Right ventricle myocardium inferior (tissue), 1 donor: ENCODE measurements around the gene FARS2. TPM values are rescaled to one million over a fixed set of nuclear protein-coding genes. Genes with fewer than 3 reads are reported as not detected.
"Not testable (repeated sequence)": the region's sequence is repeated elsewhere in the genome, so short reads cannot be mapped to it uniquely, and the experiment has no call there.

ENCODE experiments used
- ATAC-seq: fragments of 200-7000 bp; cut with Tn5 transposase; one replicate; pipeline ENCODE4 v1.9.1; 2020; ENCODE audit warnings: mild to moderate bottlenecking, moderate library complexity
- DNase-seq: peaks from one replicate; pipeline ENCODE4 v3.0.0; 2021; ENCODE audit errors: missing footprints
- intact Hi-C: fragments of 100-400 bp; cut with DNase I; formaldehyde crosslinking; loops from one replicate; pipeline ENCODE4 v1.11.0; 2022
- total RNA-seq: library from RNA; stranded (reverse); fragmentation: NEBNext Ultra II Directional; extraction: Animal tissue kit (Norgen Biotek cat#: 25700); gene quantifications from one replicate; pipeline ENCODE4 v1.2.1, GENCODE V29; 2021
- donor health status: DM: no; HTN: yes; CAD: no; lungs with severe emphysema.

FARS2 gene
- total RNA-seq, 1 donor from 2014 or later: 20.5 TPM

- DNase-seq (no peak), ATAC-seq (no peak)
- intact Hi-C loops: no loop called here
Observed at GRCh38 chr6:5697508-5697907, 436.2 kb downstream of the FARS2 start.

DNA sequence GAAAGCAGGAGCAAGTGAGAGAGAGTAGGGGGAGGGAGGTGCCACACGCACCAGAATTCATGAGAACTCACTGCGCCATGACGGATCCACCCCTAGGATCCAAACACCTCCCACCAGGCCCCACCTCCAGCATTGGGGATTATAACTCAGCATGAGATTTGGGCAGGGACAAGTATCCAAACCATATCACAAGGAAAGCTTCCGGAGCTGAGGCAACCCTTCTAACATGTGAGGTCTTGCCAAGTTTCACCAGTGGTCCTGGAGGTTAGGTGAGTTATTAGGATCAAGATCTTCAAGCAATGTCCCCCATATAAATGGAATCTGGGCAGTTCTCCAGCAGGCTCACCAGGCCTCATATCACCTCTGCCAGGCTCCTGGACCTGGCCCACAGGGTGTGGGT, 437.0 kb downstream of the FARS2 start:
- no peak for ATAC-seq
- intact Hi-C loops: no loop called here
- no peak for DNase-seq

DNA sequence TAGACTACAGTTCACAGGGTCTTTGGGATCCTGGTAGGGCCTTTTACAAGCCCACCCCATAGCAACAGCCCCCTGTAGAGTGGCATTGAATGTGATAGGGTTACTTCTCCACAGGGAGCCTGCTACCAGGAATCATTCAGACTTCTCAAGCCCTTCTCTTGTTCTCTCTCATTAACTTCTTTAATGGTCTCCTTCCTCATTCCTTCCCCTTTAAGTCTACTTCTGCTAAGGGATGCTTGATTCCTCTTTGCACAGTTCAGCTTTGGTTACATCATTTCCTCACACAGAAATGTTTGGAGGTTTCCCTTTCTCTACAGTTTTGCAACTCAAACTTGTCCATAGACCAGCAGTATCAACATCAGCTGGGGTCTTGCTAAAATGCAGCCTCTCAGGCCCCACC, 437.8 kb downstream of the FARS2 start:
- intact Hi-C loops, DNase-seq: not testable (repeated sequence)
- ATAC-seq: peak; percentile 39

DNA sequence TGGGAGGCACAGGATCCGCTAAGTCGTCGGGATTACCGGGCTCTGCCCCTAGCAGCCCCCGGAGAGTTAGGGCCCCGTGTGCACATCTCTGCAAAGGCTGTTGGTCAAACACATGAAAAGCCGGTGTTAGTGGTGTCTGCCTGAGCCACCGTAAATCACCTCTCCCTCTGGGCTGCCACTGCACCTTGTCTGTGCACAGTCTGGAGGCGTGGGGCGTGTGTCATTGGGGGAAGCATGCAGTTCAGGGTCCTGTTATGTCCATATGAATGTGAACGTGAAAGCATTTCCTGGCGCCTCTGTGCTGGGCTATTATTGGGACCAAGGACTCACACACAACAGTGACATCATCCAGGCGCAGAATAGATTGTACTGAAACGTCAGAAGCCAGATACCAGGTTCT, 439.9 kb downstream of the FARS2 start:
- intact Hi-C loops: no loop called here
- DNase-seq (no peak), ATAC-seq (peak; percentile 63)

- DNase-seq (no peak), ATAC-seq (no peak)
- intact Hi-C loops: no loop called here
Observed at GRCh38 chr6:5704708-5705107, 443.4 kb downstream of the FARS2 start.

DNA sequence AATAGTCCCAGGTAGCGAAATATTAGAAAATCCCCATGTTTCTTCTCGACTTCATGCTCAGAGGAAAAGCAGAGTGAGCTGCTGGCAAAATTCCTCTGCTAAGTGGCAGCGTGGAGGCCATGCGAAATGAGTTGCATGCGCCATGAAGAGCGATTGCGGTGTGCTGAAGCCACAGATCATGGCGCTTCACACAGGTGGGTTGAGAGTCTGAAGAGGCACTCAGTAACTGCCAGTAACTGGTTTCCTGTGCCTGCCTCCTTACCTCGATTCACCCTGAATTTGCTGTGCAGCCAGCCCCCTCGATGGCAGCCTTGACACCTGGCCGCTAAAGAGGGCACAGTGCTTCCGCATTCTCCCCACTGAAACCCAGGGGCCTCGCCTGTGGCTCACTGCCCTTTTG, 443.9 kb downstream of the FARS2 start:
- intact Hi-C loops: no loop called here
- ATAC-seq (no peak), DNase-seq (no peak)

- no peak for DNase-seq
- no peak for ATAC-seq
- intact Hi-C loops: no loop called here
Observed at GRCh38 chr6:5706124-5707033, 445.1 kb downstream of the FARS2 start.

- ATAC-seq (no peak), DNase-seq (no peak)
- intact Hi-C loops: no loop called here
Observed at GRCh38 chr6:5707281-5708045, 446.1 kb downstream of the FARS2 start.

DNA sequence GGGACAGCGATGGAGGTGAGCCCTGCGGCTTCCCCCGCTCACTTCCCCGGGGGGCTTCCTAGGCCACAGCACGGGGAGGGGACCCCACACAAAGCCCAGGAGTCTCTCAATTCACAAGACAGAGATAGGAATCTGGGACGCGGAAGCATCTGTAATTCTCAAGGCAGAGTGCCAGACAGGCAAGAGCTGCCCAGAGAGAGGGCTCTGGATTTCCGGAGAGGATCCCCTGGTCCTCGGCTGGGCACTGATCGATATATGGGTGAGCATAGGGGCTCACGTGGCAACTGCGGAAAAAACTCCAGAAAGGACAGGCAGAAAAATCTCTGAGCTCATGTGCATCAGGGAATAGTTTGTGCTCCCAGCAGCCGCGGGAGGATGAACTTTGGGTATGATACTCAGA, 449.2 kb downstream of the FARS2 start:
- ATAC-seq: no peak
- no peak for DNase-seq
- intact Hi-C loops: no loop called here

DNA sequence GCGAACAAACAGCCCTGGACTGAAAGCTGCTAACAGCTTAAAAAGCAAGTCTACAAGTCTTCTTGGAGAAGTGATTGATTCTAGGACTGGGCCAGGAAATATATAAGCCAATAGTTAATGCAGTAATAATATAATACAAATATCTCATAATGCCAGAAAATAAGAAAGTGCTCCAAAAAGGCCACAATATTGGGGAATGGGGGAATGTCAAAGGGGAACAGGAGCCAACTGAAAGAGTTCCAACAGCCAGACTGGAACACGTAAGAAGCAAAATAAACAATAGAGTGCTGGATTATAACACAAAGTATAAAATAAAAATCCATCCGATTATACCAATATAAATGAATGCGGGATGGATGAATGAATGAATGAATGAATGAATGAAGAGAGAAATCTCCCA, 449.6 kb downstream of the FARS2 start:
- DNase-seq (no peak), ATAC-seq (no peak)
- intact Hi-C loops: no loop called here

GRCh38 chr6:5712349-5713215, 451.3 kb downstream of the FARS2 start:
- ATAC-seq: no peak
- no peak for DNase-seq
- intact Hi-C loops: no loop called here

- DNase-seq (no peak), ATAC-seq (no peak)
- intact Hi-C loops: no loop called here
Observed at GRCh38 chr6:5713519-5713918, 452.2 kb downstream of the FARS2 start.

DNA sequence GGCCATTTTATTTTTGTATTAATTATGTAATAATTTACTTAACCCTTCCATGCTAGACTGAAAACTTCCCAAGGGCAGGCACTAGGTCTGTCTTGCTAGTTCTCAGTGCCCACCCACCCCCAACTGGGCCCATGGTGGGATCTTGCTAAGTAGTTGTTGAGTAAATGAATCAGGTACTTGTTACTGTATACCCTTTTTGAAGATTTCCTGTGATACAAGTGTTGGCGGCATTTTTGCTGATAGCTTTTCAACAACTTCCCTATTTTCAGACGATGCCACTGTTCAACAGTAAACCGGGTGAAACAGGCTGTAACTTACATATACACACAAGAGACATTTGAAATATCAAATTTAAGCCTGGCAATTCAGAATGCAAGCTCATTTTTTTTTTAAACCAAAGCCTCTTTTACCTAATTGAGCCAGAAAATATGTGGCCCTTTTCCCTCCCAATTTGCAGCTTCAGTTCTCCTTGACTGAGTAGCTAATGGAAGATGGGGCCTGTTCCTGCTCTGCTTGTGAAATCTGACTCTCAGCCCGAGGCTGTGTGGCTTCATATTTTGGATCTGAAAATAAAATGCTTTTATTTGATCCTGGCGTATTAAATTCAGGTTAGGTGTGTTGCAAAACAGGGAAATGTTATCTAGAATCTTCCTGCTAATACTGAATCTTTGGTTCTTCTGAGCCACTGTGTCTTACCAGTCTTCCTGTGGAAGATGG, 457.1 kb downstream of the FARS2 start:
- intact Hi-C loops: no loop called here
- DNase-seq (no peak), ATAC-seq (no peak)

DNA sequence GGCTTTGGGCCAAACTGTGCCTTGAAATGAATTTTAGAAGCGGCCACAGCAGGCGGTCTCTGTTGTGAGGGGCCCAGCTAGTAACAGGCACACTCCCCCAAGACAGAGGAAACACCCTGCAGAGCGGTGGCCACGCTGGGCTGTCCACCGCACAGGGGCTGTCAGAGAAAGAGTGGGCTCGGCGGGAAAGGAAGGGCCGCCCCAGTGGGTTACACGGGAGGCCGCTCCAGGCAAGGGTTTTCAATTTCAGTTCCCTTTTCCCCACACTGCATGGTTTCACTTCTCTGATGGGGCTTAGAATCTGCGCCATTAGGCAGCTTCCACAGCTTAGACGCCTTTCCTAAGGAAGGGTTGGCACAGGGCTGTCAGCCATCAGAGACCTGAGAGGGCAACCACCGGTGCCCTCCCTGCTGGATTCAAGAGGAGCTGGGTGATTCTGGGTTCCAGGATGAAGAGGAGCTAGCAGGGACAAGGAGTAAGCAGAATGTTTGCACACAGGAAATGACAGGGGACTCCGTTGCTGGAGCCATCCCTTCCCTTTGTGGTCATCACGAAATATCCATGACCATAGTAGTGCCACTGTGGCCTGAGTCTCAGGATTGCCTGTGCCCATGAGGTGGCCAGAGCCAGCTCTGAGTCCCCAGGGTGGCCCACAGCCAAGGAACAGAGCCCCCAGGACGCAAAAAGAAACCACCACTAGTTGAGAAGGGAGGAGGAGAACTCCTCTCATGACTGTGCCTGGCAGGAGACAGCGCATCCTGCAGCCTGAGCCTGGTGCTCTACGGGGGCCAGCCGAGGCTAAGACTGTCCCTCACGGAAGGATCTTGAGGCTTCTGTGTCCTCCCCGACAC, 462.8 kb downstream of the FARS2 start:
- intact Hi-C loops: no loop called here
- ATAC-seq: peak; percentile 75
- no peak for DNase-seq

- intact Hi-C loops: no loop called here
- ATAC-seq: no peak
Observed at GRCh38 chr6:5724911-5725310, 463.6 kb downstream of the FARS2 start.

DNA sequence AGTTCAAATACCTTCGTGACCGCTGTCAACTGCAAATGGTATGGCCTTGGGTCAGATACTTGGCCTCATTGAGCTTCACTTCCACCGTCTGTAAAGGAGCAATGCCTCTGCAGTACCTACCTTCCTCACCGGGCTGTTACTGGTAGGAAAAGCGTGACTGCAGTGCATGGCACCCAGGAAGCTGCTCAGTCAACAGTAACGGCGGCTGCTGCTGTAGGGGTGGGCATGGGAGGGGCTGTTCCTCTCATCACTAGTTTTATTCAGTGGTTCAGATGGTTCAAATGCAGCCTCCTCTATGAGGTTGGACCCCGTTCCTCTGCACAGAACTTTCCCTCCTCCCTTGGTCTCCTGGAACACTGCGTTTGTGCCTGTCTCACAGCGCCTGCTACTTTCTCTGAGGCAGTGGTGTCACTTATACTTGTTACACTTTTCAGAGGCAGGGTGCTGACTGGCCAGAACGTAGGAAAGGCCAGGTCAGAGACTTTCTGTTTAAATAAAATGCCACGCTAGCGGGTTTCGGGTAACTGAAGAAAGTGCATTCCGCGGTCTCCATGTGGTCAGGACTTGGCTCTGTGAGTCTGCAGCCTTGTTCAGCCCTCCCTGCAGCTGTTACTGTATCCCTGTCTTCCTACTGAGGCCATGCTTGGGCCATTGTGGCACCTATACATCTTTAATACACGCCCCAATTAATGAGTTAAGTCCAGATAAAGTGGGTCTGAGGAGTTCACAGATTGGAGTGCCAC, 465.8 kb downstream of the FARS2 start:
- no peak for DNase-seq
- no peak for ATAC-seq
- intact Hi-C loops: no loop called here

More at GRCh38 chr6:5724911-5725310, 463.6 kb downstream of the FARS2 start:
- DNase-seq: no peak
